ENCODE results near the gene FRMD4B.

The FRMD4B gene

DNA sequence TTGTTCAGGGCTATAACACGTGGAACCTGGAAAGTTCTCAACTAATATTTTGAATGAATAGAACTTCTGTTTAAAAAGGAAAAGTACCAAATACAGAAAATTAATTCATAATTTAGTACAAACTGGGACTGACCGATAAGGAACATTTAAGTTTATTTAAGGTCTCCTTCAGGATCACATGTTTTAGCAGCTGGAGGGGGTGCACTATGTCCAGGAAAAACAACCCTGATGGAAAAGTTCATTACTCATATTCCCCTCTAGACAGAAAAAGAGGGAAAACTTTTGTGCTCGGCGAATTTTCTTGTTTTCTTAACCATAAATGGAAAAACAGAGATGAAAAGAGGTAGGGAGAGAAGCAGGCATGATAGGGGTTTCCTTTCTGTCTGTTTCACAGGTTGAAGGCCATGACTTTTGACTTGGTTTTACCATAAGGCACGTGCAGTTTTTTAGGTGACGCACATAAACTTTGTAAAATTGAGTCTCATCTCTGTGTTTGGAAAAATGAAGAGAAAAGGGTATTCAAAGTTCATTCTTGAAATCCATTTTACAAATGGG is 26.5 kb downstream of the FRMD4B start:
- Histone ChIP-seq H3K27me3 (ENCODE audit: insufficient read depth, low read length) (no peaks in the 10 kb centered on the region), H3K4me3 (ENCODE audit: low read length) (no peak overlapping the region), H3K36me3 (ENCODE audit: insufficient read depth, low read length) (no peaks in the 10 kb centered on the region), H3K9ac (ENCODE audit: low read depth, low read length) (no peak overlapping the region), H3K27ac (ENCODE audit: low read depth, low read length) (no peak overlapping the region), H3K4me1 (ENCODE audit: insufficient read depth, low read length) (peaks cover 6% of the 10 kb centered on the region; the same call in 1 of the 2 replicates), H3K9me3 (ENCODE audit: insufficient read depth, low read depth, low read length) (no peaks in the 10 kb centered on the region)
- 92% methylated on average over 6 of the region's 6 CpGs for WGBS

DNA sequence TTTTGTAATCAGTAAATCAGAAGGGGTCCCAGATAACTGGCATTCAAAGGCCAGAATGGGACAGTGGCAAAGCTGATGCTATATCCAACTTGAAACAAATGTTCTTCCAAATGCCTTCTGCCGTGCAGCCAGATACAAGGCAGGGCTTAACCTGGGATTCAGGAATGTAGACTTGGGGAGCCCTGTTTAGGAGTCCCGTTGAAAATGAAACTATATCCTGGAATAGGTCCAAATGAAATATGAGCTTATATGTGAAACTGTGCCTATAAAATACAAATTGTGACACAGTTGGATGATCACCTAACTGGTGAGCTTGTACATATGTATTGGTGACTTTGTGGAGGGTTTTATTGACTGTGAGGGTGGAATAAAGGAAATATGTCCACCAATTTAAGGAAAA is 28.7 kb downstream of the FRMD4B start:
- no peaks in the 10 kb centered on the region for H3K9me3 ChIP-seq (ENCODE audit: insufficient read depth, low read depth, low read length)
- 94% methylated on average over 2 of the region's 2 CpGs for WGBS
- H3K4me1 ChIP-seq (ENCODE audit: insufficient read depth, low read length): peaks cover 6% of the 10 kb centered on the region; the same call in 1 of the 2 replicates
- no peak overlapping the region for H3K27ac ChIP-seq (ENCODE audit: low read depth, low read length)
- H3K36me3 ChIP-seq (ENCODE audit: insufficient read depth, low read length): no peaks in the 10 kb centered on the region
- no peak overlapping the region for H3K4me3 ChIP-seq (ENCODE audit: low read length)
- no peaks in the 10 kb centered on the region for H3K27me3 ChIP-seq (ENCODE audit: insufficient read depth, low read length)
- no peak overlapping the region for H3K9ac ChIP-seq (ENCODE audit: low read depth, low read length)

DNA sequence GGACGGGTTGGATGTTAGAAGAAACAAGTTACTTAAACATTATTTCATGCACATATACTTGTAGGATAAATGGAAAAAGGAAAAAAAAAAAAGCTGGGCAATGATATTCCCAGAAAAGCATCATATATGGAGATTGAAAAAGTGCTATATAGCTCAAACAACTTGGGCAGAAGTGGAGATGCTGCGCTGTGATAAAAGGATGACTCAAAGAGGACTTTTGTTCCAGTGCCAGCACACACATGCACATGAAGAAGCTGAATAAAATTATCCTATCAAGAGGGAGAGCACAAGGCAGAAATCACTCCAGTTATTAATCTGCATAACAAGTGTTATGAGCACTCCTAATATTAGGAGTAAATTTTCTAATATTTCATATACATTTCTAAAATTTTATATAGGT is 30.9 kb downstream of the FRMD4B start:
- no peak overlapping the region for H3K9ac ChIP-seq (ENCODE audit: low read depth, low read length)
- peaks cover under 1% of the 10 kb centered on the region; the same call in 1 of the 2 replicates for H3K4me1 ChIP-seq (ENCODE audit: insufficient read depth, low read length)
- H3K9me3 ChIP-seq (ENCODE audit: insufficient read depth, low read depth, low read length): no peaks in the 10 kb centered on the region
- no peak overlapping the region for H3K27ac ChIP-seq (ENCODE audit: low read depth, low read length)
- no peaks in the 10 kb centered on the region for H3K27me3 ChIP-seq (ENCODE audit: insufficient read depth, low read length)
- 90% methylated on average over 1 of the region's 2 CpGs for WGBS
- H3K4me3 ChIP-seq (ENCODE audit: low read length): no peak overlapping the region
- no peaks in the 10 kb centered on the region for H3K36me3 ChIP-seq (ENCODE audit: insufficient read depth, low read length)

DNA sequence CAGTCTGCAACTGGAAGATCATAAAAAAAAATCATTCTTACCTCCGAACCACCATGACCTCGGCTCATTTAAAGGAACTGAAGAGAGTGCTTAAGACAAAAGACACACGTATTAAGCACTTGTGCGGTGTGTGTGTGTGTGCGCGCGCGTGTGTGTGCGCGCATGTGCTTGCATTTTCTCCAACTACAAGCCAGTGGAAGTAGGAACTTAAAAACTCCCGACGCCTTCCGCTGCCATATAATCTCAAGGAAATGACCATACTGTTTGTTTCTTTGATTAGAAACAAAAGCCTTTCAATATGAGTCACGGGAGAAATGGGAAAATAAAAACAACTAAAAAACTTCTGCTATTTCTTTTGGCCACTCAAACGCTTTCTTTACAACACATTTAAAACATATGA is 32.4 kb downstream of the FRMD4B start:
- no peak overlapping the region for H3K4me3 ChIP-seq (ENCODE audit: low read length)

DNA sequence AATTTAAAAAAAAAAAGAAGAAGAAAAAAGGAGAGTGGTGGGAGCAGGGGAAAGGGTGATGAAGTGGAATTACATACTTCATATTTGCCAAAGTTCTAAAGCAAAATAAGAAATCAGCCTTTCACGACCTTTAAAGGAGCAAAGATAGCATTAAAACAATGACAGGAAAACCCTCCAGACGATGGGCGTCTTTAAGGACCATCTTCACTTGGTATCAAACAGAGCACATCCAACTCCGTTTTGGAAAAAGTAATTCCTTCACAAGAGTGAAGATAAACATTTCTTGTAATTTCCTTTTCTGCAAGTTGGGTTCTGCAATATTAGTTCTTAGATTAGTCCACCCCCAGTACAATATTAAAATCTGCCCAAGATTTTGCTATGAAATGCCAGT is 32.8 kb downstream of the FRMD4B start:
- Histone ChIP-seq H3K9ac (ENCODE audit: low read depth, low read length) (no peak overlapping the region), H3K27ac (ENCODE audit: low read depth, low read length) (no peak overlapping the region), H3K4me1 (ENCODE audit: insufficient read depth, low read length) (no peaks in the 10 kb centered on the region), H3K9me3 (ENCODE audit: insufficient read depth, low read depth, low read length) (no peaks in the 10 kb centered on the region), H3K36me3 (ENCODE audit: insufficient read depth, low read length) (no peaks in the 10 kb centered on the region), H3K4me3 (ENCODE audit: low read length) (no peak overlapping the region), H3K27me3 (ENCODE audit: insufficient read depth, low read length) (no peaks in the 10 kb centered on the region)
- WGBS: 85% methylated on average over 4 of the region's 4 CpGs

More for the DNA sequence above, 32.4 kb downstream of the FRMD4B start:
- H3K27ac ChIP-seq (ENCODE audit: low read depth, low read length): no peak overlapping the region
- no peak overlapping the region for H3K9ac ChIP-seq (ENCODE audit: low read depth, low read length)
- no peaks in the 10 kb centered on the region for H3K4me1 ChIP-seq (ENCODE audit: insufficient read depth, low read length)
- no peaks in the 10 kb centered on the region for H3K27me3 ChIP-seq (ENCODE audit: insufficient read depth, low read length)
- no peaks in the 10 kb centered on the region for H3K36me3 ChIP-seq (ENCODE audit: insufficient read depth, low read length)
- H3K9me3 ChIP-seq (ENCODE audit: insufficient read depth, low read depth, low read length): no peaks in the 10 kb centered on the region
- WGBS: 94% methylated on average over 15 of the region's 15 CpGs

DNA sequence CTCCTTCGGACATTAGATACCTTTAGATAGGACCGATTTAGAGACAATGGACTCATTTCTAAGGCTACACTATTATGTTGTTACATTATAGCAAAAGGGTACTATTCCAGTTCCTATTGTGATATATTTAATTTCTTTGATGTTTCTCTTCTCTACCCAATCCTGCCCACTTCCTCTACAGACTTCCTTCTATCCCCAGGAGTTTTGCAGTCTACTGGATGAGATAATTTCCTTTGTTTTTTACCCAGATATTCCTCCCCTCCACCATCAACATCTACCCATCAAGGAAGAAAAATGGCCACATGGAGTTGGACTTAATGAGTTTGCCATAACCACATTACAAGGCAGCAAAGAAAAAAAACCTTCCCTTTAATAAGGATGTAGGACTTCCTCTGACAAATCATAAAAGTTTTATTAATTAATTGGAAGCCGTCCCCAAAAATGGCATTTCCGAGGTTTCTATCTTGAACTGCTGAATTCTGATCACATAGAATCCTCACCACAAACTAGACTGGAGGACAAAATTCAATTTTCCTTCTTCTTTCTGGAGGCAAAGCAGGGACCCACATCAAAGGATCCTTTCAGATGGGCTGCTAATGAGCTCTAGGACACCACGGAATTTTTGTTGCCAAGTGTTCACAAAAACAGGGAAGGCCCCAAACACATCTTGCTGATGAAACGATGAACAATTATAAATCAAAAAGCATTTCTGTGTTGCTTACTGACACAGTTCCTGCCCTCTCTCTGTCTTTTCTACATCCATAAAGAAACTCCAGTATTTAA is 33.4 kb downstream of the FRMD4B start:
- H3K4me3 ChIP-seq (ENCODE audit: low read length): no peak overlapping the region
- H3K36me3 ChIP-seq (ENCODE audit: insufficient read depth, low read length): no peaks in the 10 kb centered on the region
- H3K4me1 ChIP-seq (ENCODE audit: insufficient read depth, low read length): no peaks in the 10 kb centered on the region
- no peaks in the 10 kb centered on the region for H3K27me3 ChIP-seq (ENCODE audit: insufficient read depth, low read length)
- no peak overlapping the region for H3K27ac ChIP-seq (ENCODE audit: low read depth, low read length)
- no peaks in the 10 kb centered on the region for H3K9me3 ChIP-seq (ENCODE audit: insufficient read depth, low read depth, low read length)
- no peak overlapping the region for H3K9ac ChIP-seq (ENCODE audit: low read depth, low read length)
- 90% methylated on average over 5 of the region's 6 CpGs for WGBS

DNA sequence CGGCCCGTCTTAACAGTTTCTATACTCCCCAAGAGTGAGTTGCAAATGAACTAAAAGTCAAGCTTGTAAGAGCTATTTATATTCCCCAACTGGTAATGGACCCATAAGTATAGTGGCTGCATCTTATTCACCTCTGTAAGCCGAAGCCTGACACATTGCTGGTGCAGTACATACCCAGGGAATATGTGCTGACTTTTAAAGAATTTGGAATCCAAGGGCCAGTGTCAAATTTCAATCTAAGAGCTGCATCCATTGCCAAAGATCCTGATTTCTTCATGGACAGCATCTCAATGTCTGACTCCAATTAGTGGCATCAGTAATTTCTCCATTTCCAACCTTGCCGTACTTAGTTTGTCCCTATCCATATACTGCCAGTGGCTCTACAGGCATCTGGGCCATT is 42.0 kb downstream of the FRMD4B start:
- no peaks in the 10 kb centered on the region for H3K4me1 ChIP-seq (ENCODE audit: insufficient read depth, low read length)
- no peak overlapping the region for H3K27ac ChIP-seq (ENCODE audit: low read depth, low read length)
- no peaks in the 10 kb centered on the region for H3K36me3 ChIP-seq (ENCODE audit: insufficient read depth, low read length)
- H3K9ac ChIP-seq (ENCODE audit: low read depth, low read length): no peak overlapping the region
- WGBS: 95% methylated on average over 3 of the region's 4 CpGs
- no peaks in the 10 kb centered on the region for H3K27me3 ChIP-seq (ENCODE audit: insufficient read depth, low read length)
- 0 out of 2 replicates have a peak, but pooled peaks cover 6% of the 10 kb centered on the region for H3K9me3 ChIP-seq (ENCODE audit: insufficient read depth, low read depth, low read length)
- H3K4me3 ChIP-seq (ENCODE audit: low read length): no peak overlapping the region

DNA sequence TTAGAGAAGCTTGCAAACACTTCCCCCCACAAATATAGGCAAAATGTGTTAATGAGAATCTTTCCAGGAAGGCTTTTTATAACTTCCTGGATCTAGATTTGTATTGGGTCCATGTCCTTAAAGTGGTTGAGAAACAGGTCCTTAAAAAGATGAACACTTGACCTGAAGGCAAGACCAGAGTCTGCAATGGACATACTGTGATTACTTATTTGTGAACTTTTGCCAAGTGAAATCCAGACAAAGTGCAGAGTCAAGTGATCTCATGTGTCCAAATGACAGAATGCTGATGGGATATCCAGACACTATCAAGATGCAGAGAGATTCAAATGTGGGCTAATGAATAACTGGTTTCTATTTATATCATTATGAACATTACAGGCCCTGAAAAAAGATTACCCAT is 43.8 kb downstream of the FRMD4B start:
- no peaks in the 10 kb centered on the region for H3K36me3 ChIP-seq (ENCODE audit: insufficient read depth, low read length)
- H3K27me3 ChIP-seq (ENCODE audit: insufficient read depth, low read length): no peaks in the 10 kb centered on the region
- no peak overlapping the region for H3K9ac ChIP-seq (ENCODE audit: low read depth, low read length)
- H3K9me3 ChIP-seq (ENCODE audit: insufficient read depth, low read depth, low read length): 0 out of 2 replicates have a peak, but pooled peaks cover 6% of the 10 kb centered on the region
- no peak overlapping the region for H3K27ac ChIP-seq (ENCODE audit: low read depth, low read length)
- H3K4me3 ChIP-seq (ENCODE audit: low read length): no peak overlapping the region
- H3K4me1 ChIP-seq (ENCODE audit: insufficient read depth, low read length): no peaks in the 10 kb centered on the region

DNA sequence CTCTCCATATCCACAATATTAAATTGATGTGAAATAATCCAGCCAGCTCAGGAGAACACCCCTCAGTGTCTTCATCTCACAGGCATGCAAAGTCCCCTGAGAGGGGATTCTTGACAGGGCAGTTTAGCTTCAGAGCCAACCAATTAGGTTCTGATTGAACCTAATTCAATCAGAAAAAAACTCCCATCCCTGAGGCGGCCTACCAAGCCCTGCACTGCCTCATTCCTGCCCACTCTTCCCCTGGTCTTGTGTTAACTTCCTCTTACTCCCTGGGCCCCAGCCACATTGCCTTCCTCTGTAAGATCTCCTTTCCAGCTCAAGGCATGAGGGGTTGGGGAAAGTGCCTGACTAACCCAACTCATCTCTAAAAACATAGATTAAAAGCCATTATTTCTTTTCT is 46.1 kb downstream of the FRMD4B start:
- WGBS: 91% methylated on average over 1 of the region's 1 CpG
- Histone ChIP-seq H3K4me3 (ENCODE audit: low read length) (no peak overlapping the region), H3K27ac (ENCODE audit: low read depth, low read length) (no peak overlapping the region), H3K36me3 (ENCODE audit: insufficient read depth, low read length) (no peaks in the 10 kb centered on the region), H3K9ac (ENCODE audit: low read depth, low read length) (0 out of 2 replicates have a peak overlapping the region, but pooled peaks have one; percentile 8), H3K4me1 (ENCODE audit: insufficient read depth, low read length) (no peaks in the 10 kb centered on the region), H3K9me3 (ENCODE audit: insufficient read depth, low read depth, low read length) (0 out of 2 replicates have a peak, but pooled peaks cover 6% of the 10 kb centered on the region), H3K27me3 (ENCODE audit: insufficient read depth, low read length) (no peaks in the 10 kb centered on the region)

DNA sequence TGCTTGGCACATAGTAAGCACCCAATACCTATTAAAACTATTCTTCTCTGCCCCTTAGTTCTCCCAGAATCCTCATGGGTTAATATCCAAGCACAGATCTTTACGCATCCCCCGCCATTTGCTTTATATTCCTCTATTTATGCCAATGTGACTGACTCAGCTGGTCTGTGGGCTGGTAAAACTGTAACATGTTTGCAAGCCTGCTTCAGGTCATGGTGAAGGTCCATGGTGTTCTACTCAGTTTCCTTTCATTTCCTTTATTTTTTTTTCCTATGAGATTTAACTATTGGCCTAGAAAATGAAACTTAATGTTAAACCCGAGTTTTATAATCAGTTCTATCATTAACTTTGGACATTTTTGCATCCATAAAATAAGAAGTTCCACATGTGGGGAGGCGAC is 47.0 kb downstream of the FRMD4B start:
- H3K9ac ChIP-seq (ENCODE audit: low read depth, low read length): no peak overlapping the region
- no peaks in the 10 kb centered on the region for H3K36me3 ChIP-seq (ENCODE audit: insufficient read depth, low read length)
- no peak overlapping the region for H3K27ac ChIP-seq (ENCODE audit: low read depth, low read length)
- H3K27me3 ChIP-seq (ENCODE audit: insufficient read depth, low read length): no peaks in the 10 kb centered on the region
- no peaks in the 10 kb centered on the region for H3K4me1 ChIP-seq (ENCODE audit: insufficient read depth, low read length)
- 91% methylated on average over 4 of the region's 4 CpGs for WGBS
- no peak overlapping the region for H3K4me3 ChIP-seq (ENCODE audit: low read length)
- H3K9me3 ChIP-seq (ENCODE audit: insufficient read depth, low read depth, low read length): no peaks in the 10 kb centered on the region

DNA sequence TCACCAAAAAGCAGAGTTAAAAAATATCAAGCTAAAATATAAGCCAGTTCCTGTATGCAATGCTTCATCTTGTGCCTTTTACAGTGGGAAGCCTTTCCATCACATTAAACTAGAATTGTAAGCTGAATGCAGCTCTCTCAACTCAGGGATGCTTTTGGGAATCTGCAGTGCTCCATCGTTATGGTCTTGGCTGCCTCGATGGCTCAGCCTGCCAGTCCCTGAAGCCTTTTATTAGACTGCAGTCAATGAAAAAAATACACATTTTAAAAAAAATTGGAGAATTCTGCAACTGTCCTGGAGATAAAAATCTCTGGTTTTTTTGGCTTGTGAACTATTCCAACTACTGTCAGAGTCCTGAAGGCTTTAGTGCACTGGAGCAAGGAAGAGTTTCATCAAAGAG is 53.0 kb downstream of the FRMD4B start:
- Histone ChIP-seq H3K9ac (ENCODE audit: low read depth, low read length) (no peak overlapping the region), H3K9me3 (ENCODE audit: insufficient read depth, low read depth, low read length) (no peaks in the 10 kb centered on the region), H3K4me1 (ENCODE audit: insufficient read depth, low read length) (no peaks in the 10 kb centered on the region), H3K4me3 (ENCODE audit: low read length) (no peak overlapping the region), H3K27ac (ENCODE audit: low read depth, low read length) (no peak overlapping the region), H3K36me3 (ENCODE audit: insufficient read depth, low read length) (no peaks in the 10 kb centered on the region), H3K27me3 (ENCODE audit: insufficient read depth, low read length) (no peaks in the 10 kb centered on the region)
- WGBS: 92% methylated on average over 2 of the region's 2 CpGs

Data from HUES64 (cell line).